NCI-H1417 (cell line): Measurements from ENCODE around the gene SPRED2.

ENCODE experiments used
- DNase-seq, 3 experiments: peaks; one replicate each; lab custom pipeline; 2025; lab: John Stamatoyannopoulos, UW

The SPRED2 gene

DNA sequence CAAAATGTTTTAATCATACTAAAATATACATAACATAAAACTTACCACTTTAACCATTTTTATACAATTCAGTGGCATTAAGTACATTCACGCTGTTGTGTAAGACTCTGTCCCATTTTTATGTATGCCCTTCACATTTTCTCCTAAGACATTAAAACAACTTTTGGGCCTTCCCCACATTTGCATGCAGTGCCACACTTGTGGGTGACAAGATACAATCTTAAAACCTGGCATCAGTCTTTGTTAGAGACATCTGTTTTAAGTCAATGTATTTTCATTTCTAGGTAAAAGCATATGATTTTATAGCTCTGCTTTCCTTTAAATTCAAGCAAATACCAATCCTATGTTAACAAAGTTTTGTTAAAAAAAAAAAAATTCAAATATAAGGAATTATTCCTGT is 17.3 kb downstream of the SPRED2 start:
- DNase-seq = no peak

- DNase-seq = no peak
Measured at GRCh38 chr2:65413610-65414009, 18.8 kb downstream of the SPRED2 start.

DNA sequence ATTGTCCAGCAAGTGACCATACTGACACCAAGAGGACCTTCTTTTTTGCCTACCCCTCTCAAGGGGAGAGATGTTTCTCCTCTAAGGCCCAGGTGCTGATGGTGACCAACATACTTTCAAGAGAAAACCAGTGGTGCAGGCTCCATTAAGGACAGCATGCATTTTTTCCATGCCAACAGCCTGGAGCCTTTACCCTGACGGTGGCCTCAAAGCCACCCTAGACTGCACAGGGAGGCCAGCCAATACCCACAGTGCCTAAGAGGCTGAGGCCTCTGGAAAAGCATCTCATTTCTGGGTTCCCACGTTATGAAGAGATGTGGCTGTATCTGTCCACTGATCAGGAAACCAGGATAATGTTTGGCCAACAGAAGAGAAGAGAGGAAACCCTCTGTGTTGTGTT is 19.3 kb downstream of the SPRED2 start:
- no peak for DNase-seq

GRCh38 chr2:65411056-65411795 is 21.2 kb downstream of the SPRED2 start:
- peak in 1 of 3 experiments; percentile 22 for DNase-seq

- DNase-seq = peak in 1 of 3 experiments; percentile 50
Measured at GRCh38 chr2:65409045-65409444, 23.4 kb downstream of the SPRED2 start.

DNA sequence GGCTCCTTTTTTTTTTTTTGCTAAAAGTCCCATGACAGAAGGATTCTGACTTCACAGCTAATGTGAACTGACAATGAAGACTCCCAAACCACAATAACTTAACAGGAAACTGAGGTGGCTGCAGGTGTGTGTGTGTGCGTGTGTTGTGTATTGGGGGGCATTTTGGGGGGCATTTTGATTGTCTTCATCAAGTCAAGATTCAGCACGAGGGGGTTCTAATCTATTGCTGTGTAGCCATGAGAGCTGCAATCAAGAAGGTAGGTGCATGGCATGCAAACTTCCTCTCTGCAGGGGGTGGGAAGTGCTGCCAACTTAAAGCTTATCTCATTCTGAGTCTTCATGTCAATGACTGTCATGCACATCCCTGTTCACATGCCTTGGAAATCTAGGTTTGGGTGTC is 25.2 kb downstream of the SPRED2 start:
- no peak for DNase-seq

- peak in 1 of 3 experiments; percentile 25 for DNase-seq
Measured at GRCh38 chr2:65404988-65405697, 27.3 kb downstream of the SPRED2 start.

- no peak for DNase-seq
Measured at GRCh38 chr2:65403529-65403915, 28.9 kb downstream of the SPRED2 start.

GRCh38 chr2:65402780-65403528 is 29.4 kb downstream of the SPRED2 start:
- DNase-seq = no peak

DNA sequence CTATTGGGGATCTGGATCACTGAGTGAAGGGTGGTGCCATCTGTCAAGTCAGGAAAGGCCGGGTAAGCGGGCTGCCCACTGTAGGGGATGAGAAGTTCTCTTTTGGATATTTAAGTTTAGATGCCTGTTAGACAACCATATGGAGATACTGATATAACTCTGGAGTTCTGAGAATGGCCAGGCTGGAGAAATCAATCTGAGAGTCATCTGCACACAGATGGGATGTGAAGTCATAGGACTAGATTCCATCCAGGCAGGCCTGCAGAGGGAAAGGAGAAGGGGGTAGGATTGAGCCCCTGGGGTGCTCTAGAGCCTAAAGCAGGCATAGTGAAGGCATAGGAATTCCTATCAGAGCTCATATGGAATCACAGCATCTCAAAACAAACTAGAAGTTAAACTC is 30.1 kb downstream of the SPRED2 start:
- no peak for DNase-seq

DNA sequence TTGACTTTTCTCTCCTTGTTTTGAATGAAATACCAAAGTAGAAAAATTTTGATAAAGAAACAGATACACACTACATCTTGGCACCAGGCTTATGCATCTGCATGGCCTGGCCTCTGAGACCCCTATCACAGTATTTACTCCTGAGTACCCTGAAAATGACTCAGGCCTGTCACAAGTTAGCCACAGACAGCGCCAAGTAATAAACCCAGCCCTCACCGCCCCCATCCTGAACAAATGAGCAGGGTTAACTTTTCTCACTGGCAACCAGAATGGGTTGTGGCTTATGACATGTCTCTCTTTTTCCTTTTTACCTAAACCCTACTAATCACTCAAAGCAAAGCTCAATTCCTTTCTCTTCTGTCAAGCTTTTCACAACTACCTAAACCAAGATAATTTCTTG is 35.3 kb downstream of the SPRED2 start:
- no peak for DNase-seq

DNA sequence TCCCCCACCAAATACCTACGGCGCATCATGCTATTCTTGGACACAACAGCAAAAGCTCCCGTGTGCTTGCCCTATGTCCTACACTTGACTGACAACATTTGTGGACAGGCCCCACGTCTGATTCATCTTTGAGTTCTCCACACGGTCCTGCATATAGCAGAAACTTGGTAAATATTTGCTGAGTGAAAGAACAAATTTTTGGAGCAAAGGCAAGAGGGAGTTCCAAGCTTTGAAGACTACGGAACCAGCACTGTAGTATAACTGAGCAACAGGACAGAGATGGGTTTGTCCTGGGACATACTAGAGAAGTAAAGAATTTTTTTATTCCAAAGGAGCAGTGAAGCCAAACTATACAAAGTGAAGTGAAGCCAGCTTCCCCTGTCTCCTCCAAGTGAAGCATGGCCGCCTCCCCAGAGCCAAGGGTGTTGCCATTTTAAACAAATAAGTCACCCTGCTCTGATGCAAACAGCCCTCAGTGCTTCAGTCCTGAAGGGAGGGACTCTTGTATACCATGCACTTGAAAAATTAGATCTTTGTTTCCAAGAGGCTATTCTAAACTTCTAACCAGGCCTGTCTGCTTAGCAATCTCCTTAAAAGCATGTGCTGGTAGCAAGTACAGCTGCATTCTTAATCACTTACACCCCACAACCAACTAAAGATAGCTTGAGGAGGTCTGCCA is 35.9 kb downstream of the SPRED2 start:
- no peak for DNase-seq

DNA sequence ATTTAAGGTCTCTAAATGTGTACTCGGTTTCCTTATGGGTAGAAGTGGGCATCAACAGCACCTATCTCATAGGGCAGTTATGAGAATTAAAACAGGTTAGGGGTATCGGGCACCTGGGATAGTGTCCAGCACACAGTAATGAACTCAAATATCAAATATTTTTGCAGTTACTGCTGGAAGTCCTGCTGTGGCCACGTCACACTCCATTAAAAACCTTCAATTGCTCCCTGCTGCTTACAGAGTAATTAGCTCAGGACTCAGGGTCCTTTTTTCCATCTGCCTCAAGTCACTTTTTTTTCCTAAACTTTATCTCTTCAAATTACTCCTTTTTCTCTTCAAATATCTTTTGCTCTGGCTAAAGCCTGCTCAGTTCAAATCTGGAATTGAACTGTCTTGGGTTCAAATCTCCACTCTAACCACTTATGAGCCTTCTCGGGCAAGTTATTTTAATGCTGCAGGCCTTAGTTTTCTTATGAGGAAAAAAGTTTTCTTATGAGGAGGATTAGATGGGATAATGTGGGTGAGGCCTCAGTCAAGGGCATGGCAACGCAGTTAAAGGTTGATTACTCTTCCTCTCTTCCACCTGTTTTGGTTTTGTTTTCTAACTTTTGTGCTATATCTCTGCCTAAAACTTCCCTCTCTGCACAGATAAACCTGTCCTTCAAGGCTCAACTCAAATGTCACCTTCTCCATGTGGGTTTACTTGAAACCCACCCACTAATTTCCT is 36.6 kb downstream of the SPRED2 start:
- DNase-seq = peak in 2 of 3 experiments; percentile 24 to 46

DNA sequence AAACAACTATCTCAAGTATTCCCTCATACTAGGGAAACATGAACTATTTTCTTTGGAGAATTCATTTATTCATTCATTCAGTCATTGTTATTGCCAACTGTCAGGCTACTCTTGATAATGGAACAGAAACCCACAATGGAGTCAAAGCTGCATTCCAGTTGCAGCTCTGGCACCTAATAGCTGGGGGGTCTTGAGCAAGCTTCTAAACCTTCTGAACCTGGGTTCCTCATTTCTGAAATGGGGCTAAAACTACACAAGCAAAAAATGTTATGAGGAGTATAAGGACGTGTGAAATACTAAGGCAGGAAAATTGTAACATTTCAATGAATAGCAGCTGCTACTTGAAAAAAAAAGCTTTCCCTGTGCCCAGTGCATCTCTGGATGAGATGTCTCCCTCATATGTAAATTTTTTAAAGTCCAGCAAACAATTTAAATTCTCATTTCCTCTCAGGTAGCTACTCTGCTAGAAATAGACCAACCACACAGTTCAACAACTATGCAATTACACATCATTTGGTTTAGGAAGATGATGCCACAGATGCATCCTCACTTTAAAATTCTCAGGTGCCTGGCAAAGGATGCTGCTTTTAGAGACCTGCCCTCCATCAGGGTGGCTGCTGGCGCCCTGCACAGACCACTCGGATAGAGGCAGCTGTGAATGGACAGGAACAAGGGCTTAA is 38.5 kb downstream of the SPRED2 start:
- no peak for DNase-seq

DNA sequence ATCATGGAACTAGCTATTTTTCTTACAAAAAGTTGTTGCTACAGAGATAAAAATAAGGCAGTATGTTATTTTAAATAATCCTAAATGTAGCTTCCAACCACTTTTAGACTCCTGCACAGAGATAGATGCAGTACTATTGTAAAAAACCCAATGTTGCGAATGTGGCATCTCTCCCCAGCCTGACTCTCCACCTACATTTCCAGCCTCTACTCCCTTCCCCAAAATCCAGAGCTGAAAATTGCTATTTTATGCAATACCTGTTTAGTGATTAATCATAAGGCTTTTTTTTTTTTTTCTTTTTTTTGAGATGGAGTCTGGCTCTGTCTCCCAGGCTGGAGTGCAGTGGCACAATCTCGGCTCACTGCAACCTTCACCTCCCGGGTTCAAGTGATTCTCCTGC is 39.4 kb downstream of the SPRED2 start:
- DNase-seq = no peak

GRCh38 chr2:65392609-65393008 is 39.8 kb downstream of the SPRED2 start:
- DNase-seq = no peak

DNA sequence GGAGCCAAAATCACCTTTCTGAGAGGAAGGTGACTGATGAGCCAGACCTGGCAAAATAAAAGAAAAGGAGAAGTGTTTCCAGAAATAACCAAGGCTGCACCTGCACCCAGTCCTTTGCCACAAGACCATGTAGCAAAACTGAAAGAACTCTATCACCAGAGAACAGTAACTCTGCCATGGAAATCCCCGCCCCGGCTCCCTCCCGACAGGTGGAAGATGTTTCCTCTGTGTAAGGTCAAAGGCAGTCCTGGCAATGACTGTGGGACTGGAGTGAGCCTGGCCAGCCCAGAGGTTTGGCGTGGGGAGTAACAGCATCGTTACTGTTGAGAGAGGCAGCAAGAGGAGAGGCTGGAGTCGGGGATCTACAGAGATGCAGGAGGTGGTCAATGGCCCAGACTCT is 42.3 kb downstream of the SPRED2 start:
- DNase-seq = no peak

DNA sequence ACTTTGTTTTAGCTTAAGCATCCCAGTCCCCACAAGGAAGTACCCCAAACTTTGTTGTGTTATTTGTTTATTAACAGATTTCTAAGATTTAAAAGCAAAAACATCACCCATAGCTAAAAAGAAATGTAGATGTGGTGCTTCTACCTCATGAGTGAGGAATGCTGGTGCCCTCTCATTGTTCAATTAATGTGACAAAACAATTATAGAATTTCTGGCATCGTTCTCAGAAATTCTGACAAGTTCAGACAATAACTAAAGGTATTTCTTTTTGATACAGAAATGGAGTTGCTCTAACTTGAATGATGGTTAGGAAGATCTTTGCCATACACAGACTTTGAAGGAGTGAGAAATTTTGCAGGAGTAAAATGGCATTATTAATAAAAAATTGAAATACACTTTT is 42.9 kb downstream of the SPRED2 start:
- no peak for DNase-seq

- no peak for DNase-seq
Measured at GRCh38 chr2:65388596-65389390, 43.6 kb downstream of the SPRED2 start.

- DNase-seq = no peak
Measured at GRCh38 chr2:65388051-65388531, 44.3 kb downstream of the SPRED2 start.
